ENCODE data around the gene LIPC. TPM values are rescaled to one million over a fixed set of nuclear protein-coding genes. Genes with fewer than 3 reads are reported as not detected.

LIPC gene
- total and polyA plus RNA-seq, 9 of the 15 experiments (the other 6 are each of a cell fraction or from before 2014, with no cell fraction given): 0.07 to 0.41 (median 0.11) TPM; not detected in 2

- TF ChIP-seq MCM2 (IDR thresholded peaks at IDR 0.05; ENCODE audit: low read depth) (no peak), EWSR1 (IDR thresholded peaks at IDR 0.05; ENCODE audit: borderline replicate concordance, low read depth, partially characterized antibody) (no peak), ZNF436 (CRISPR knock-in tag; IDR thresholded peaks at IDR 0.05) (no peak), SMARCA4 (IDR thresholded peaks at IDR 0.05) (peak; percentile 66; the same call in 1 of the 2 replicates), EZH2 (IDR thresholded peaks at IDR 0.05; ENCODE audit: borderline replicate concordance, low read depth, low read length) (no peak), BRD9 (IDR thresholded peaks at IDR 0.05; ENCODE audit: low read depth, partially characterized antibody) (no peak), ARID1B (IDR thresholded peaks at IDR 0.05) (peak; percentile 59), CBX5 (IDR thresholded peaks at IDR 0.05; ENCODE audit: borderline replicate concordance, low read depth) (no peak), CHAMP1 (IDR thresholded peaks at IDR 0.05) (no peak), ILK (tag; IDR thresholded peaks at IDR 0.05; ENCODE audit: borderline replicate concordance, low read depth) (no peak), ZNF165 (CRISPR knock-in tag; IDR thresholded peaks at IDR 0.05; ENCODE audit: borderline replicate concordance) (no peak), TCF3 (CRISPR knock-in tag; IDR thresholded peaks at IDR 0.05) (no peak), ATF3 (IDR thresholded peaks at IDR 0.05) (peak; percentile 52), ATF3 (CRISPR knock-in tag; conservative IDR thresholded peaks at IDR 0.05) (no peak), CTCFL (IDR thresholded peaks at IDR 0.05; ENCODE audit: borderline replicate concordance, insufficient read depth, low read depth, low read length, poor library complexity, severe bottlenecking) (no peak), CBX3 (IDR thresholded peaks at IDR 0.05; ENCODE audit: borderline replicate concordance in 1 of 2, low read length in 2 of 2) (no peak), THRB (CRISPR knock-in tag; conservative IDR thresholded peaks at IDR 0.05) (no peak), ZNF518B (CRISPR knock-in tag; IDR thresholded peaks at IDR 0.05) (no peak)
These were observed 25.7 kb downstream of the LIPC start (continued) for GRCh38 chr15:58457466-58457965.
